Measurements from ENCODE around the gene TGM5.

DNA sequence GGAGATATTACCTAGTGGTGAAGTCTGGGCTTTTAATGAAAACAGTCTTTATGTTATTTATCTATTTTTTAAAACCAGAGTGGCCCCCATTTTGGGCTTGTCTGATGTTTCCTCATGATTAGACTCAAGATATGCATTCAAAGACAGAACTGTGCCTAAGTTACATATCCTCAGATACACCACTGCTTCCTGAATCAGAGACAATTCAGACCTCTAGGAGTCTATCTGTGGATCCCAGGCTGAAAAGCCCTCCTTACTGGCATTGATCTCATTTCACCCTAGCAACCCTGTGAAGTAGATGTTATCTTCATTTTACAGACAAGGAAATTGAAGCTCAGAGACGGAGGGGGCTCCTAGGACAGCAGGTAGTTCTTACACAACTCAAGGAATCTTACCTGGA, 16.8 kb upstream of the TGM5 start:
- TF ChIP-seq EZH2 (IDR thresholded peaks at IDR 0.05; ENCODE audit: insufficient read depth, poor library complexity, severe bottlenecking) (no peak), EZH2phosphoT487 (IDR thresholded peaks at IDR 0.05; ENCODE audit: insufficient read depth, low read depth) (no peak)
